GM18873 (cell line): ENCODE data around the gene COTL1.
"Not testable (repeated sequence)": the region's sequence is repeated elsewhere in the genome, so short reads cannot be mapped to it uniquely, and the experiment has no call there.

Experiments
- ATAC-seq: cut with Tn5 transposase; IDR thresholded peaks from one replicate; pipeline ENCODE4 v1.9.1; 2021; ENCODE audit warnings: mild to moderate bottlenecking, moderate library complexity, moderate number of reproducible peaks; ENCODE audit not compliant: unreplicated experiment, low FRiP score

Gene COTL1

DNA sequence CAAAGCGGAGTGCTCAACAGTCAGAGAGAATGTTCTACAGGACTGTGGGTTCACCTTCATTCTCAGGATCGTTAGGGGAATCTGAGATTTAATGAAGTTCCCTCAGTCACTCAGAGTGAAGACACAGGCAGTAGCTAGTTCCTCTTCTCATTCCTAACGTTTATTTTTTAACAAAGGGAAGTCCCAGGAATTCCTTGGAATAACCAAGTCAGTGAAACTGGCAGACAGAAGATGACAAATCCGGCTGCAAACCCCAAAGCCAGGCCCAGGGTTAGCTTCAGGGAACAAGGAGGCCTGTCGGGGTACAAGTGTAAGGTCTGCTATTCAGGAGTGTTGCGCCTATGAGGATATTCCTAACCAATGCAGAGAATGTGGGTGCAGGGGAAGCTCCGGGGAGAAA lies 42.0 kb downstream of the COTL1 start:
- no peak for ATAC-seq

DNA sequence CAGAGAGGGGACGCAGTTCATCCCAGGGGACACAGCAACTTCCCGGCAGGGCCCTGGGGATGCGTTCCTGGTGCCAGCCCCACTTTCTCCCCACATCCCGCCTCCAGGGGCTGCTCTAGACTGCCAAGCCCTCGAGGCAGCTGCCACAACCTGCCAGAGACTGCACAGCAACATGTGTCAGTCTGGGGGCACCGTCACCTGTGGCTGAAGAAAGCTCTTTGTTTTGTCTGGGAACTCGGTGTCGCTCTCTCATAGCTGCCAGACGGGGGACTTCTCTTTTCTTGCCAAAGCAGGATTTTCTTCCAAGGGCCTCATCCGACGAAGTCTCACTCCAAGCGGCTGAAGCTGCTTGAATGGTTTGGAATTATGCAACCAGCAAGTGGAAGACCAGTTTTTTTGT lies 43.7 kb downstream of the COTL1 start:
- ATAC-seq = no peak

DNA sequence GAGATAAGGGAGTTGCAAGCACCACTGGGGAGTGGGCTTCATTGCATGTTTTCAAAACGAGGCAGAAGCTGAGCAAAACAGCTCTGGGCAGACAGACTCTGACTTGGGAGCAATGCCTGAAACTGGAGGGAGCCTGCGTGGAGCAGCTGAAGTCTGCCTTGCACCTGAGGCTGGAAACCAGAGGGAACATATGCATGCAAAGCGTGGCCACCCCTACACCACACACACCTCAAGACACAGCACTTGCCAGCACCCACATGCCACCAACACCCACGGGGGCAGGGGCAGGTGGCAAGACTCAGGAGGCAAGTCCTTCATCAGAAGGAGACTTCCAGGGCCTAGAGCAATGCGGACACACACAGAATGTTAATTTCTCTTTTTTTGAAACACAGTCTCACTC lies 45.8 kb downstream of the COTL1 start:
- no peak for ATAC-seq

DNA sequence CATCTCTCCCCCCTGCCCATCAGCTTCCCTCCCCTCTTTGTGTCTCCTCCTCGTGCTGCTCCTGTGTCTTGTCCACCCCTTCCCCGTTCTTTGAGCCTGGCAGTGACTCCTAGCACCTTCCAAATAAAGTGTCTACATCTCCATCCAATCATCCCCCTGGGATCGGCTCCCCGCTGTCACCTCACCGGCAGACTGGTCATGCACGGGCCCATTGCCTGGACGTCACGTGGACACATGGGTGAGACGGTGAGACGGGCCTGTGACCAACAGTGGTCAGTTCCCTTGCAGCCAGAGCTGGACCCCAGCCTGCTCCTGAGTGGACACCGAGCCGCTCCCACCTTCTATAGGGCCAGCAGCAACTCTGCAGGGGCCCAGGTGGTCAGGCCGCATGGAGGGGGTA lies 46.4 kb downstream of the COTL1 start:
- no peak for ATAC-seq

DNA sequence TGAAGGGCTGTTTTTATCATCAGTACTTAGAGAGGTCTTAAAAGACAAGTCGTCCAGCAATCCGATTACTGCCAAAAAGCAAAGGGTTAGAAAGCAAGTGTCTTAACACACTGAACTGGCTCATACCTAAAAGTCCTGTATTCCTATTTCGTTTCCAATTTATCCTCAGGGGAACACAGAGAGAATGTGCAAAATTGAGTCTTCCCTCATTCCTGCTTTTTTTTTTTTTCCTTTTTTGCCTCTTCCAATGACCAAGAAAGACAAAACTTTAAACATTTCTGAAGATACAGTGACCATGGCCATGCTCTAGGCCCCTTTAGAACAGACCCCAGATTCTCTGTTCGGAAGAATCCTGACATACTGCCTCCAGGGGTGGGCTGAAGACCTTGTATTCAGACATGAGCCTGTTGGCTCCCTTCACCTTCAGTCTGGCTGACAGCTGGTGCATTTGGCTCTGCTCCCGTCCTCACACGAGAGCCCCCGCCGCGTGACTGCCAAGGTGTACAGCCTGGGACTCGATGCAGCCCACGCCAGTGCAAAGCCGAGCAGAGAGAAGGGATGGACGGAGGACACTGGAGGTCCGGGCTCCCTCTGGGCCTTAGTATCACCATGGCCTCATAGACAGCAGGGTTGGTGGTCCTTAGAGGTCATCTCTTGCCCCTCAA lies 47.0 kb downstream of the COTL1 start:
- ATAC-seq = no peak

DNA sequence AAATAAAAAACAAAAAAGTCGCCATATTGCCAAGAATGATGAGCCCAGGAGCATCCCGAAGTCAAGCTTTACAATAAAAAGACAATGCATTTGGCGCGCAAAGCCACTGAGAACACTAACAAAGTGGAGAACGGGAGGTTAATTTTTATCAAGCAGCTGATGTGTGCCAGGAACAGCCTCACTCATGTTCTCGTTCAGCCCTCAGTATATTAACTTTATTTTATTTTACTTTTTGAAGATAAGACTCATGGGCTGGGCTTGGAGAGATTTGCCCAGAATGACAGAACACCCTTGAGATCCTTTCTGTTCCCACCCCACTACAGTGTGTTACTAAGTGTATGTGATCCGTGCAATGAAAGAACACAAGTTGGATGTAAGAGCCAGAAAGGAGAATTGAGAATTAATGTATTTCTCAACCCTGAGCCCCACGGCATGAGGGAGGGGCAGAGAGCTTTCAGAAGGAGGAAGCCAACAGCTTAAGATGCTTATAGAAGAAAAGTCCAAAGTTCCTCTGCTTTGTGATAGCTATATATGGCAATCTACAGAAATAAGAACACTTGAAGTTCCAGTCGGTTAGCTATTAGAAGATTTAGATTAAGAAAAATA lies 48.4 kb downstream of the COTL1 start:
- ATAC-seq = no peak

DNA sequence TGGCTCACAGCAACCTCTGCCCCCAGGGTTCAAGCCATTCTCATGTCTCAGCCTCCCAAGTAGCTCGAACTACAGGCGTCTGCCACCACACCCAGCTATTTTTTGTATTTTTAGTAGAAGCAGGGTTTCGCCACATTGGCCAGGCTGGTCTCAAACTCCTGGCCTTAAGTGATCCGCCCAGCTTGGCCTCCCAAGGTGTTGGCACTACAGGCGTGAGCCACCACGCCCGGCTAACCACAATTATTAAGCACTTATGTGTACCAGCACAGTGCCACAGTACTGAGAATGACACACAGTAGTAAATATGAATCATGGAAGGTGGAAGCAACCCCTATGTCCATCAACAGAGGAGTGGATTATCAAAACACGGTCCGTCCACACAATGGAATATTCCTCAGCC lies 49.8 kb downstream of the COTL1 start:
- ATAC-seq = no peak

DNA sequence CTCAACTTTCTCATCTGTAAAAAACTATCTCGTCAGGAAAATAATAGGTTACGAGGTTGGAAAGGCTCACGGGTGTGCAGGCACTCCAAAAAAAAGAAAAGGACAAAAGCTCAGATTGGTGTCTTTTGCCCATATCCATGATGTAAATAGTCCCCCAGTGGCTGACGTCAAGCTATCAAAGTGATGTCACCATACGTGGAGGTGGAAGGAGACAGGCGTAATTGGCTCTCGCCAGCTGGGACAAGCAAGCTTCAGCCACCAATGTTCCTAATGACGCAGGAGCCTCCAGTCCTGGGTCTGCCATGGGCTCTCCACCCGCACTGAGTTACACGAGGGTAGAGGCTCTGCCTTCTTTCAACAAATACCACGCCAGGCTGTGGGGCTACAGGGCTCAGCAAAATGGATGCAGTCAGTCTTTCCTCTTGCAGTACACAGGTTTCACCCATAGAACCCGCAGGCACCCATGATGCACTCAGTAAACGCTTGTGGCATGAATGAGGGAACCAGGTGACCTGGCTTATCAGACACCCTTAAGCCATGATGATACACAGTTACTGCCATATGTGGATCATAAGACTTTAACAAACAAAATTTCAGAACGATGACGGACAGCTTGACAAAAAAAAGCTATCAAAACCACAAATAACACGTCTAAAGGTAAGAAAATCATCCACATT lies 50.5 kb downstream of the COTL1 start:
- no peak for ATAC-seq

DNA sequence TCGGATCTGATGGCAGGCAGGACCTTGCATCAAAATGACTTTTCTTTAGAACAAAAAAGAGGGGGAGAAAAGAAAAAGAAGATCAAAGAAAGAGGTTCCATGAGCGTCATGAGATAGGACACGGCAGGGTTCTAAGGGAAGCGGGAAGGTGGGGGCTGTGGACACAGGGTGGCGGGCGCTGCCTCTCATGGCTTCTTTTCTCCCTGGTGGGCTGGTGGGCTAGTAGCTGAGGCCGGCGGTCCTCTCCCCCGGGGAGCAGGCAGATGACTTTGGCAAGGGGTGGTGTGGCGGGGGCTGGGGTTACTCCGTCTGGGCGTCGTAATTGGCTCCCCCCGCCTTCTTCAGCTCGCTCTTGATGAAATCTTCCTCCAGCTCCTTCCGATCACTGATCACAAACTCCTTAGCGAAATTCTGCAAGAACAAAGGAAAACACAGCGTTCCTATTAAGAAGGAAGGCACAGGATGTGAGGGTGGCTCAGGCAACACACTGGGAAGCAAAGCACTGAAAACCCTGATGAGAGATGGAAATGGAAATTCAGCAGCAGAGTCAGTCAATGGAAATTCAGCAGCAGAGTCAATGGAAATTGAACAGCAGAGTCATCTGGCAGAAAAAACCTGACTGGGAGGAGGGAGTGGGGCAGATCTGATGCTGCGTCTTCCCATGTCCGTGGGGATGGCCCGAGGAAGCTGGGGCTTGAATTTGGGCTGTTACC lies 51.2 kb downstream of the COTL1 start:
- ATAC-seq = no peak

DNA sequence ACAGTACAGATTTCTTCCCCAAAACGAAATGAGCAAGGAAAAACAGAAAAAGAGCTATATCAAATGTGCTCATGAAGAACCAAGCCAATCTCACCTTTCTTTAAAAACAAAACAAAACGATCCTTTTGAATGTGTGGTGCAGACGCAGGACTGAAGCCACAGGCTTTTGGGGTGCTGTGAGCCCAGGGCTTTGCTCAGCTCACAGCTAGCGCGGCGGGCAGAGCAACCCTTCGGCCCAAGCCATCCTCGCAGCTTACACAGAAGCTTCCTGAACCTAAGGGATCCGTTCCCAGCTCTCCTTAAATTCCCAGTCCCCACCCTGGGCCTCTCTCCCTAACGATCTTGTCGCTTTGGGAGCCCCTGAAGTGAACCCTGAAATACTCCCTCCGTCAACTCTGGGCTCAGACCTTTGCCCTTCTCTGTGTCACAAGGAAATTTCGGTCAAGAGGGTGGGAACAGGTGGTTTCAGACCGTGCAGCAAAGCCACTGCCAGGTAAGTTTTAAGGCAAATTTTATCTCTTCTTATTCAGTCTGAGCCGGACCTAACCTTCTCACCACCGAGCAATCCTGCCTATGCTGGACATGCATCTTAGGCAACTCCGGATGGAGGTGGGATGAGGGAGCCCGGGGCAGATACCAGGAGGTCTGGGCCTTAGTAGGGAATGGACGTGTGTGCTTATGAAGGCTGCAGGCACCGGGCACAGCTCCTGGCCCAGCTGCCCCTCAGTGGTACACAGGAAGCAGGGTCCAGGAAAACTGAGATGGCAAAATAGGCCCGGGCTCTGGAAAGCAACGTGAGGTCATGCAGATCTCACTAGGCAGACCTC lies 52.0 kb downstream of the COTL1 start:
- ATAC-seq = no peak

DNA sequence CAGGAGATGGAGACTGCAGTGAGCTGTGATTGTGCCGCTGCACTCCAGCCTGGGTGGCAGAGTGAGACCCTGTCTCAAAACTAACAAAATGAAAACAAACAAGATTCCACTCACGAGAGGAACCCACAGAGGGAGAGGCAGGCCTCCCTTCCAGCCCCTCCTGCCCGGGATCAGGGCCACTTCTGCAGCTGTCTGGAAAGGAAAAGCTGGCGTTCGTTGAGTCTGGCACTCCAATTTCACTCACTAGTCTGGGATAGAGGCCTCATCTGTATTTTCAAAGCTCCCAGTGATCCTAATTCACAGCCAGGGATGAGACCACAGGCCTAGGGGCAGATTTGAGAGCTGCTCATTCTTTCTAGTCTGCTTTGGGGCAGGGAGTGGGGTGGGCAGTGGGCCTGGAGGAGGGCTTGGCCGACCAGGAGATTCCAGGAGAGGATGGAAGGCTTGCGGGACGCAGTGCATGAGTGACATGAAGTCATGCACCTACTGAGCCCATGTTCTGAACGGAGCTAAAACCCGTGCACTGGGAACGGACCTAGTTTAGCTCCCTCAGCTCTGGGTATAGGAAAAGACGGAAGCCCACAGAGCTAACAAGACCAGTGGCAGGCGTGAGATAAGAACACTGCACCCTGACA lies 54.0 kb downstream of the COTL1 start:
- no peak for ATAC-seq

DNA sequence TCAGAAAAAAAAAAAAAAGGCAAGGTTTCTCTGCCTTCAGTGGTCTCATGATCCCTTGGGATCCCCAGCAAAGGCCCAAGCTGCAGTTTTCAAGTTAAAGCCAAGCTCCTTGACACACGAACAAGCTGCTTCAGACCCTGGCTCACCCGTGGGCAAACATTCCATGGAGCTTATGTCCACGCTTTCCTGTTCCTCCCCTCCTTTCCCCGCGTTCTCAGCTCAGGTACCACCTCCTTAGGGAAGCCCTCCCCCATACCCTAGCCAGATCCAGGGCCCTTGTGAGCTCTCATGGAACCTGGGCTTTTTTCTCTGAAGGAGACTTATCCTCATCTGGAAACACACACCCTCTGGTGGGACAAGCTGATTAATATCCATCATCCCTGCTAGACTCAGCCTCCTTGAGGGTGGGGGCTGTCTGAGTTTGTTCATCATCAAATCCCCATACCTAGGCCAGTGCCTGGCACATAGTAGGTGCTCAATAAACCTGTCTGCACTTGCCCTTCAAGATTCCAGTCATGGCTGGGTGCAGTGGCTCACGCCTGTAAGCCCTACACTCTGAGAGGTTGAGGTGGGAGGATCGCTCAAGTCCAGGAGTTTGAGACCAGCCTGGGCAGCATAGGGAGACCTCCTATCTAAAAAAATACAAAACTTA lies 54.7 kb downstream of the COTL1 start:
- ATAC-seq = no peak

DNA sequence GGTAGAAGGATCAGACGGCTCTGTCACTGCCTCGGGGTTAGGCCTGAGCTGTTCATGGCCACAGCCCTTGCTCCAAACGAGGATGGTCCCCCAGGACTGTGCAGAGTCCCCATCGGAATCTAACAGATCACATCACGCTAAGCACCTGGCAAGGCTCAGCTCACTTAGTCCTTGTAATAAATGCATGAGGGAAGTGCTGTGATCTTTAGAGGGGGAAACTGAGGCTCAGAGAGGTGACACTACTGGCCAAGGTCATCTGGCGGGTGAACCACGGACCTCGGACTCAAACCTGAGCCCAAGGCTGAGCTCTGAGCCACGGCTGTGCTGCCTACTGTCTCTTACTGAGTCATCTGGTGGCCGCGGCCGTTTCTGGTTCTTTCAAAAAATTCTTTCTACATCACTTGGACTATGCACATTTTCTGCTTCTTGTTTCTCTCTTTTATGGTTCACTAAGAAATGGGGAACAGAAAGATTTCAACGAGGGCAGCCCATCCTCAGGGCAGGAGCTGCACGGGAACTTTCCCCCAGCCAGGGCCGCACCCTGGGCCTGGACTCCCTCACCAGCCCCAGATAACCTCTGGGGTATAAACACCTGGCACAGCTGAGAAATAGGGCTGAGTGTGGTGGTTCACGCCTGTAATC lies 55.6 kb downstream of the COTL1 start:
- no peak for ATAC-seq

DNA sequence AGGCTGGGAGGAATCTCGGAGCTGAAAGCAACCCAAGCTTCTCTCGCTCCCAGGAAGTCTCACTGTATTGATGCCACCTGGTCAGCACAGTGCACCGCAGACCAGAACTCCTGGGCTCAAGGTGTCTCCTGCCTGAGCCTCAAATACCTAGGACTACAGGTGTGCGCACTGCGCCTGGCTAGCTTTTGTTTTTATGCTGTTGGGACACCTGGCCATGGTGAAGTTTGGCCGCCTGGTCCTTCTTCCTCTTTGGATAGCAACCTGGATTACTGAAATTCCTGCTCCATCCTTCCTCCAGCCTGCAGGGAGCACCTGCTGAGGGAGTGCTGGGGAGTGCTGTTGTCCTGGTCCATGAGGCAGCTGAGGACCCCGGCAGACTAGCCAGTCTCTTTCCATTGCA lies 56.6 kb downstream of the COTL1 start:
- ATAC-seq = no peak

DNA sequence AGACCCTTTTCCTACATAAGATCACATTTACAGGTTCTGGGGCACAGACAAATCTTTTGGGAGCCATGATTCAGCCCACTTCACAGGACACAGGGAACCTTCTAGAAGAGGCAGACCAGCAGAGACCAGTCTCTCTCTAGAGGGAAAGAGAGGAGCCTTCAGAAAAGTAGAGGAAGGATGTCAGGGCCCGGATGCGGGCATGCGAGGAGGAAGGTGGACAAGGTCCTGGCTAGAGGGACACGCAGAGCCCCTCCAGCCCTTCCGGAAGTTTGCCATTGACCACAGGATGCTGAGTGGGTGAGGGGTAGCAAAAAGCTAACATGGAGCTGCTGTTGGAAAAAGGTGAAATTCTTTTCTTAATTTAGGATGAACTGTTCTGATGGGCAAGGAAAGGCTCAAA lies 57.6 kb downstream of the COTL1 start:
- no peak for ATAC-seq

DNA sequence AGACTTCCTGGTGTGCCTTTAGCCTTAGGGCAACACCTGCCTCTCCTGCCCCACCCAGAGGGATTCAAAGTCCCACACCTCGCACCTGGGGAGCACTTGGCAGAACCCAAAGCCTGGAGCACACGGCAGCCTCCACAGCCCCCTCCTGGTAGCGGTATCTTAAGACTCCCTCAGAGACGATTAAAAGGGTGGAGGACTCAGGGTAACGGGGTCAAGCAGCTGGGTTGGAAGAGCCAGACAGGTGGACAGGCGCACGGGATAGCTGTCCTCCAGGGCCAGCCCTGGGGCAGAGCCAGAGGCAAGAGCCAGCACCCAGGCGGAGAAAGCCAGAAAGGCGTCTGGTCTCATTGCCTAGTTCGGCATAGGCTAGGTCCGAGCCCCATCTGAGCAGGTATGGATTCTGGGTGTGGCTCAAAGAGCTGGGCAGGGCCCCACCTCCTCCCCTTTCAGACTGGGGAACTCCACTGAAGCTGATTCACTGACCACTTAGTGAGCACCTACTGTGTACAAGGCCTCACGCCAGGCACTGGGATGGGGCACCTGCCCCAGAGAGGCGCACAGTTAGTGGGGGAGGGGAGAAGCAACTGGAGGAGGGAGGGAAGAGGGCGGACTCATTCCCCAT lies 58.5 kb downstream of the COTL1 start:
- ATAC-seq = no peak

DNA sequence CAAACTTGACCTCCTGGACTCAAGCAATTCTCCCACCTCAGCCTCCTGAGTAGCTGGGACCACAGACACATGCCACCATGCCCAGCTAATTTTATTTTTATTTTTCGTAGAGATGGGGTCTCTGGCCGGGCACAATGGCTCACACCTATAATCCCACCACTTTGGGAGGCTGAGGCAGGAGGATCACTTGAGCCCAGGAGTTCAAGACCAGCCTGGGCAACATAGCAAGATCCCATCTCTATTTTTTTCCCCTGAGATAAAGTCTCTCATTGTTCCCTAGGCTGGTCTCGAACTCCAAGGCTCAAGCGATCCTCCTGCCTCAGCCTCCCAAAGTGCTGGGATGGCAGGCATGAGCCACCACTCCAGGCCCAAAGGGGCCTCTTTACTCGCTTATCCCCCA lies 59.0 kb downstream of the COTL1 start:
- not testable (repeated sequence) for ATAC-seq

DNA sequence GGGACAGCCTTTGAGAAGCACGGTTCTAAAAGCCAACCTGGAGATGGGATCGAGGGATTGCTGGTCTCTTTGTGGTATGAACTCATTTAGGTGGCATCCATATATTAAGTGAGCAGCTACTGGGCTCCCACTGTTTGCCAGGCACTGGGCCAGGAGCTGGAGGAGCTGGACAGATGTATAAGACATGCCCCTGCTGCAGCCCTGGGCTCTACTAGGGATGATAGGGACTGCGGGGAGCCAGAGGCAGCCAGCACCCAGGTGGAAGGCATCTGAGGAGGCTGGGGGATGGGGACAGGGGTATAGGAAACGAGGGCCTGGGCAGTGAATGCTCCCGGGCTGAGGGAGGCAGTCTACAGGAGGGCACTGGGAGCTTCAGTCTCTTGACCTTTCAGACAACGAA lies 60.4 kb downstream of the COTL1 start:
- no peak for ATAC-seq

DNA sequence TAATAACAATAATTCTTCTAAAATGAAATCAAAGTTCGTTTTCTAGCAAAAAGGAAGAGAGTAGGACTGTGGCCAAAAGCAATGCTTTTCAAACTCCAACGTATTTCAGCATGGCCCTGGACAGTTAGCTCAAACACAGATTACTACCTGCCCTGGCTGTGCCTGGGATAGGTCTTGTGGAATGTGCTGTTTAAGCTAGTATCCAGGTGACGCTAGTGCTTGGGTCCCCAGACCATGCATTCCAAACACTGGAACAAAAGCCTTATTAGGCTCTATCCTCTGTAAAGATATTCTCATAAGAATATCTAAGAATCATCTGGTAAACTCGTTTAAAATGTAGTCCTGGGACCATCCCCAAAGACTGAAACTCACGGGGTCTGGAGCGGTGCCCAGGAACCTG lies 60.8 kb downstream of the COTL1 start:
- no peak for ATAC-seq
